ENCODE measurements around the gene TENT4A.

TENT4A gene

GRCh38 chr5:6734243-6734700, 21.0 kb downstream of the TENT4A start:
- no peak overlapping the region for H3K14ac ChIP-seq (ENCODE audit: low read length)
- H3K9ac ChIP-seq (ENCODE audit: low read length) = no peak overlapping the region
- H2BK12ac ChIP-seq (ENCODE audit: low read length) = no peak overlapping the region
- H3K23ac ChIP-seq (ENCODE audit: low read length) = no peak overlapping the region
- H2BK5ac ChIP-seq (ENCODE audit: low read depth, low read length, poor library complexity) = peak overlapping the region; percentile 15
- H3K4me2 ChIP-seq (ENCODE audit: low read length) = no peak overlapping the region
- H3K4ac ChIP-seq (ENCODE audit: low read depth, low read length) = peak overlapping the region; percentile 73
- no peak overlapping the region for H4K8ac ChIP-seq (ENCODE audit: low read depth, low read length)
- no peak overlapping the region for H3K4me3 ChIP-seq (ENCODE audit: low read depth, low read length)
- H4K12ac ChIP-seq (ENCODE audit: low read depth, low read length) = peak overlapping the region; percentile 12
- no peaks in the 10 kb centered on the region for H3K27me3 ChIP-seq (ENCODE audit: insufficient read depth, low read length)
- peaks cover 3 to 5% of the 10 kb centered on the region in 2 experiments for H3K4me1 ChIP-seq (ENCODE audit: control insufficient read depth in 1 of 2, insufficient read depth in 2 of 2, low read length in 2 of 2)
- H2AFZ ChIP-seq (ENCODE audit: insufficient read depth, low read length, poor library complexity) = no peak overlapping the region
- H3K79me2 ChIP-seq (ENCODE audit: control insufficient read depth, insufficient read depth, low read length, poor library complexity) = peaks cover 15% of the 10 kb centered on the region
- no peak for DNase-seq
- no peak overlapping the region for H2BK120ac ChIP-seq (ENCODE audit: insufficient read depth, low read length, poor library complexity)
- no peak overlapping the region for H4K91ac ChIP-seq (ENCODE audit: low read depth, low read length)
- no peak overlapping the region for H2AK5ac ChIP-seq (ENCODE audit: low read length)
- no peaks in the 10 kb centered on the region for H3K9me3 ChIP-seq (ENCODE audit: insufficient read depth, low read depth, low read length)
- no peaks in the 10 kb centered on the region for H3K79me1 ChIP-seq (ENCODE audit: low read length)
- peak overlapping the region; percentile 46 for H3K18ac ChIP-seq (ENCODE audit: low read length)
- no CpG with 5 or more reads among the region's 11 CpGs for WGBS (ENCODE audit: extremely low coverage, insufficient coverage, insufficient read length)
- peaks cover 23 to 25% of the 10 kb centered on the region in 2 experiments for H3K36me3 ChIP-seq (ENCODE audit: control insufficient read depth in 1 of 2, insufficient read depth in 2 of 2, low read length in 2 of 2)
- H3K27ac ChIP-seq (ENCODE audit: low read depth, low read length) = no peak overlapping the region

DNA sequence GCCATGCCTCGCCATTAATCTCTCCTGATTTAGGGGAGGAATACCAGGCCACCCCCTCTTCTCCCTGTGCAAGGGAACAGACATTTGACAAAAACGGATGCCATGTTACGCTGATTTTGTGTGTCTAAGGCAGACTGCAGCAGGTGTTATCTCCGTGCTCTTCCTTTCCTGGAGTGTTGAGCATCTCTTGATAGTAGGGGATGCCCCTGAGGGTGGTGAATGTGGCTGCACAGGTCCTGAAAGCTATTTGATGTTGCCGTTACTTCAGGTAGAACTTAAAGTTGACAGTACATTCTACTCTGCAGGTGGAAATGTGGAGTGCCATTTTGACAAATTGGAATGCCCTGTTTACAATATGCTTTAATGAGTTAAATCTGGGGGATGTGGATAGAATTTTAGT, 21.5 kb downstream of the TENT4A start:
- Histone ChIP-seq H2AK5ac (ENCODE audit: low read length) (no peak overlapping the region), H3K4ac (ENCODE audit: low read depth, low read length) (peak overlapping the region; percentile 73), H2BK12ac (ENCODE audit: low read length) (no peak overlapping the region), H4K12ac (ENCODE audit: low read depth, low read length) (no peak overlapping the region), H3K18ac (ENCODE audit: low read length) (no peak overlapping the region), H2AFZ (ENCODE audit: insufficient read depth, low read length, poor library complexity) (no peak overlapping the region), H4K8ac (ENCODE audit: low read depth, low read length) (no peak overlapping the region), H3K4me1 (ENCODE audit: control insufficient read depth in 1 of 2, insufficient read depth in 2 of 2, low read length in 2 of 2) (peaks cover 3 to 5% of the 10 kb centered on the region in 2 experiments), H3K79me1 (ENCODE audit: low read length) (no peaks in the 10 kb centered on the region), H3K27ac (ENCODE audit: low read depth, low read length) (no peak overlapping the region), H3K4me2 (ENCODE audit: low read length) (no peak overlapping the region), H3K9ac (ENCODE audit: low read length) (peak overlapping the region; percentile 41), H3K9me3 (ENCODE audit: insufficient read depth, low read depth, low read length) (no peaks in the 10 kb centered on the region), H3K23ac (ENCODE audit: low read length) (no peak overlapping the region), H3K14ac (ENCODE audit: low read length) (no peak overlapping the region), H2BK5ac (ENCODE audit: low read depth, low read length, poor library complexity) (no peak overlapping the region), H3K79me2 (ENCODE audit: control insufficient read depth, insufficient read depth, low read length, poor library complexity) (peaks cover 13% of the 10 kb centered on the region), H3K36me3 (ENCODE audit: control insufficient read depth in 1 of 2, insufficient read depth in 2 of 2, low read length in 2 of 2) (peaks cover 28 to 30% of the 10 kb centered on the region in 2 experiments), H3K4me3 (ENCODE audit: low read depth, low read length) (no peak overlapping the region), H4K91ac (ENCODE audit: low read depth, low read length) (no peak overlapping the region), H2BK120ac (ENCODE audit: insufficient read depth, low read length, poor library complexity) (no peak overlapping the region), H3K27me3 (ENCODE audit: insufficient read depth, low read length) (no peaks in the 10 kb centered on the region)
- DNase-seq = no peak
- no CpG with 5 or more reads among the region's 5 CpGs for WGBS (ENCODE audit: extremely low coverage, insufficient coverage, insufficient read length)

- Histone ChIP-seq H3K4ac (ENCODE audit: low read depth, low read length) (no peak overlapping the region), H3K4me1 (ENCODE audit: control insufficient read depth in 1 of 2, insufficient read depth in 2 of 2, low read length in 2 of 2) (peaks cover 3 to 5% of the 10 kb centered on the region in 2 experiments), H3K27me3 (ENCODE audit: insufficient read depth, low read length) (no peaks in the 10 kb centered on the region), H3K14ac (ENCODE audit: low read length) (no peak overlapping the region), H2AK5ac (ENCODE audit: low read length) (no peak overlapping the region), H2AFZ (ENCODE audit: insufficient read depth, low read length, poor library complexity) (no peak overlapping the region), H3K9ac (ENCODE audit: low read length) (no peak overlapping the region), H3K36me3 (ENCODE audit: control insufficient read depth in 1 of 2, insufficient read depth in 2 of 2, low read length in 2 of 2) (peaks cover 35 to 40% of the 10 kb centered on the region in 2 experiments), H3K18ac (ENCODE audit: low read length) (no peak overlapping the region), H3K27ac (ENCODE audit: low read depth, low read length) (no peak overlapping the region), H4K12ac (ENCODE audit: low read depth, low read length) (no peak overlapping the region), H3K9me3 (ENCODE audit: insufficient read depth, low read depth, low read length) (no peaks in the 10 kb centered on the region), H2BK5ac (ENCODE audit: low read depth, low read length, poor library complexity) (no peak overlapping the region), H3K4me3 (ENCODE audit: low read depth, low read length) (no peak overlapping the region), H3K4me2 (ENCODE audit: low read length) (no peak overlapping the region), H2BK120ac (ENCODE audit: insufficient read depth, low read length, poor library complexity) (no peak overlapping the region), H3K79me1 (ENCODE audit: low read length) (no peaks in the 10 kb centered on the region), H3K79me2 (ENCODE audit: control insufficient read depth, insufficient read depth, low read length, poor library complexity) (peaks cover 11% of the 10 kb centered on the region), H3K23ac (ENCODE audit: low read length) (no peak overlapping the region), H4K91ac (ENCODE audit: low read depth, low read length) (no peak overlapping the region), H4K8ac (ENCODE audit: low read depth, low read length) (no peak overlapping the region), H2BK12ac (ENCODE audit: low read length) (no peak overlapping the region)
- WGBS (ENCODE audit: extremely low coverage, insufficient coverage, insufficient read length) = no CpG with 5 or more reads among the region's 7 CpGs
- DNase-seq = no peak
Observed at GRCh38 chr5:6736106-6736505, 22.9 kb downstream of the TENT4A start.

DNA sequence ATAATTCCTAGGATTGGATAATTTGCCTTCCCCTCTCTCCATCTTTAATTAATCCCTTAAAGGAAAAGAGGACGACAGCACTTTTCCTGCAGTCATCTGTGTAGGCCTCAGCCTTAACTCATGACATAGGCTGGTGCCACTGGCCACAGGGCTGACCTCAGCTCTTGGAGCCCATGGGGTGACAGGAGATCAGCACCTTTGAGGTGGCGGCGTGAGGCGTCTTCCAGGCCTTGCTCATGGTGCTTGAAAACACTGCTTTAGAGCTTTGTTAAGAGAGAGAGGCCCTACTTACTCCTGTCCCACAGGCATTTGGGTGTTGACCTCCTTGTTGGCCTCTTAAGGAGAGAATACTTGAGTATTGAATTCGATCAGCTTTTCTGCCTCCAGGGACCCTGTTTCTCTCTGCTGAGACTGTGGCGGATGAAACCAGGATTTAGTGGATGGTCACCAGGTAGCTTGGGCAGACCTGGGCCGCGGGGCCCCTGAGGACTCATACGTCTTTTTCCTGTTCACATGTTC, 23.4 kb downstream of the TENT4A start:
- no peak overlapping the region for H3K23ac ChIP-seq (ENCODE audit: low read length)
- H3K9me3 ChIP-seq (ENCODE audit: insufficient read depth, low read depth, low read length) = no peaks in the 10 kb centered on the region
- no peak overlapping the region for H4K8ac ChIP-seq (ENCODE audit: low read depth, low read length)
- no peak overlapping the region for H4K91ac ChIP-seq (ENCODE audit: low read depth, low read length)
- H3K14ac ChIP-seq (ENCODE audit: low read length) = no peak overlapping the region
- no peak for DNase-seq
- no peak overlapping the region for H3K27ac ChIP-seq (ENCODE audit: low read depth, low read length)
- no peak overlapping the region for H3K4ac ChIP-seq (ENCODE audit: low read depth, low read length)
- H2BK5ac ChIP-seq (ENCODE audit: low read depth, low read length, poor library complexity) = no peak overlapping the region
- H3K79me1 ChIP-seq (ENCODE audit: low read length) = no peaks in the 10 kb centered on the region
- H3K18ac ChIP-seq (ENCODE audit: low read length) = peak overlapping the region; percentile 71
- peaks cover 3 to 5% of the 10 kb centered on the region in 2 experiments for H3K4me1 ChIP-seq (ENCODE audit: control insufficient read depth in 1 of 2, insufficient read depth in 2 of 2, low read length in 2 of 2)
- no peak overlapping the region for H2AFZ ChIP-seq (ENCODE audit: insufficient read depth, low read length, poor library complexity)
- no peak overlapping the region for H3K9ac ChIP-seq (ENCODE audit: low read length)
- no peak overlapping the region for H2BK12ac ChIP-seq (ENCODE audit: low read length)
- no CpG with 5 or more reads among the region's 9 CpGs for WGBS (ENCODE audit: extremely low coverage, insufficient coverage, insufficient read length)
- no peak overlapping the region for H2AK5ac ChIP-seq (ENCODE audit: low read length)
- no peak overlapping the region for H4K12ac ChIP-seq (ENCODE audit: low read depth, low read length)
- peaks cover 36 to 44% of the 10 kb centered on the region in 2 experiments for H3K36me3 ChIP-seq (ENCODE audit: control insufficient read depth in 1 of 2, insufficient read depth in 2 of 2, low read length in 2 of 2)
- no peaks in the 10 kb centered on the region for H3K27me3 ChIP-seq (ENCODE audit: insufficient read depth, low read length)
- no peak overlapping the region for H3K4me3 ChIP-seq (ENCODE audit: low read depth, low read length)
- no peak overlapping the region for H2BK120ac ChIP-seq (ENCODE audit: insufficient read depth, low read length, poor library complexity)
- no peak overlapping the region for H3K4me2 ChIP-seq (ENCODE audit: low read length)
- peaks cover 11% of the 10 kb centered on the region for H3K79me2 ChIP-seq (ENCODE audit: control insufficient read depth, insufficient read depth, low read length, poor library complexity)
